HepG2 (cell line): ENCODE data around the gene TTC16. TPM values are rescaled to one million over a fixed set of nuclear protein-coding genes. Genes with fewer than 3 reads are reported as not detected.

ENCODE experiments used
- AKAP8 ChIP-seq: sonication (generic); formaldehyde crosslinking; IDR thresholded peaks from 2 replicates; pipeline ENCODE4 v1.5.1; 2020; ENCODE audit warnings: mild to moderate bottlenecking, missing genetic modification reagents
- ASH2L ChIP-seq: fragments of 300-600, 200-600 bp; sonication (generic); IDR thresholded peaks from 2 replicates; pipeline ENCODE4 v1.7.0; 2017; ENCODE audit warnings: low read depth, mild to moderate bottlenecking, moderate library complexity, mixed read lengths, low read length; ENCODE audit not compliant: insufficient read length
- BCL3 ChIP-seq: sonication (generic); formaldehyde crosslinking; IDR thresholded peaks from 2 replicates; pipeline ENCODE4 v1.5.1; 2020; ENCODE audit warnings: mild to moderate bottlenecking, missing genetic modification reagents, moderate library complexity
- DMTF1 ChIP-seq: sonication (generic); formaldehyde crosslinking; IDR thresholded peaks from 2 replicates; pipeline ENCODE4 v1.4.0; 2020; ENCODE audit warnings: mild to moderate bottlenecking, missing genetic modification reagents
- FOXP1 ChIP-seq, 2 experiments: fragments of 450-650 bp in 1 of 2; IDR thresholded peaks; 2 replicates each; pipeline ENCODE4 v1.6.1; 2017 to 2018; ENCODE audit warnings: antibody characterized with exemption in 1 of 2
- GRHL1 ChIP-seq: sonication (generic); formaldehyde crosslinking; conservative IDR thresholded peaks from 2 replicates; pipeline ENCODE4 v1.8.0; 2022; ENCODE audit warnings: missing genetic modification reagents
- HOXA3 ChIP-seq: sonication (generic); formaldehyde crosslinking; IDR thresholded peaks from 2 replicates; pipeline ENCODE4 v1.5.0; 2020; ENCODE audit warnings: missing genetic modification reagents
- KLF13 ChIP-seq: sonication (generic); formaldehyde crosslinking; IDR thresholded peaks from 2 replicates; pipeline ENCODE4 v1.4.0; 2020; ENCODE audit warnings: mild to moderate bottlenecking, missing genetic modification reagents
- KLF6 ChIP-seq: IDR thresholded peaks from 2 replicates; pipeline ENCODE4 v1.8.0; 2016; ENCODE audit warnings: missing biosample characterization, missing genetic modification reagents
- PHF21A ChIP-seq: sonication (generic); formaldehyde crosslinking; IDR thresholded peaks from 2 replicates; pipeline ENCODE4 v1.5.0; 2020; ENCODE audit warnings: mild to moderate bottlenecking, missing genetic modification reagents
- RBM39 ChIP-seq: fragments of 200-400 bp; formaldehyde crosslinking; IDR thresholded peaks from one replicate; pipeline ENCODE4 v1.6.1; 2018; ENCODE audit warnings: antibody characterized with exemption, mild to moderate bottlenecking, low read depth, low read length; ENCODE audit not compliant: poor library complexity, severe bottlenecking
- ZBTB2 ChIP-seq: sonication (generic); formaldehyde crosslinking; IDR thresholded peaks from 2 replicates; pipeline ENCODE4 v1.8.0; 2022; ENCODE audit warnings: low read depth, missing genetic modification reagents
- ZBTB3 ChIP-seq: sonication (generic); formaldehyde crosslinking; IDR thresholded peaks from 2 replicates; pipeline ENCODE4 v1.4.0; 2020; ENCODE audit warnings: low read depth, mild to moderate bottlenecking, moderate library complexity, missing genetic modification reagents, borderline replicate concordance
- ZNF24 ChIP-seq: fragments of 450-650 bp; IDR thresholded peaks from 2 replicates; pipeline ENCODE4 v1.6.1; 2017; ENCODE audit warnings: antibody characterized with exemption, mild to moderate bottlenecking
- ZNF326 ChIP-seq: sonication (generic); formaldehyde crosslinking; IDR thresholded peaks from 2 replicates; pipeline ENCODE4 v1.4.0; 2020; ENCODE audit warnings: missing genetic modification reagents, borderline replicate concordance
- ZNF512 ChIP-seq: sonication (generic); formaldehyde crosslinking; IDR thresholded peaks from 2 replicates; pipeline ENCODE4 v1.4.0; 2020; ENCODE audit warnings: mild to moderate bottlenecking, missing genetic modification reagents
- ZNF576 ChIP-seq: sonication (generic); formaldehyde crosslinking; IDR thresholded peaks from 2 replicates; pipeline ENCODE4 v1.4.0; 2020; ENCODE audit warnings: mild to moderate bottlenecking, missing genetic modification reagents
- ZNF766 ChIP-seq: sonication (generic); formaldehyde crosslinking; IDR thresholded peaks from 2 replicates; pipeline ENCODE4 v1.5.0; 2020; ENCODE audit warnings: missing genetic modification reagents, borderline replicate concordance
- polyA plus RNA-seq, 8 experiments: library from polyadenylated mRNA; depleted of rRNA in 3 of 8; stranded (reverse) in 7 of 8; unstranded in 1 of 8; fragments of >200 nt; fragmentation: Illumina TruSeq in 4 of 8; extraction: Trizol in 4 of 8; gene quantifications; 2 replicates each; pipeline versions ENCODE4 v1.2.1 to v1.2.3, GENCODE V29; 2011 to 2016; ENCODE audit warnings: low read depth in 4 of 8, missing spikeins in 1 of 8, mixed read lengths in 1 of 8; ENCODE audit not compliant: insufficient read depth in 1 of 8
- total RNA-seq, 5 experiments: library from RNA; depleted of rRNA; stranded (reverse); fragments of >200 nt; fragmentation: Illumina TruSeq; extraction: Trizol; gene quantifications; 2 replicates each; pipeline ENCODE4 v1.2.3, GENCODE V29; 2016; ENCODE audit warnings: low read depth in 1 of 5

The TTC16 gene
- total and polyA plus RNA-seq, 2 of the 13 experiments (the other 11 are each of a cell fraction or from before 2014, with no cell fraction given): not detected

- TF ChIP-seq ZBTB3 (CRISPR knock-in tag): peak; percentile 91; the same call in 1 of the 2 replicates
- no peak; the same call in 1 of the 2 replicates for TF ChIP-seq KLF6
- no peak for TF ChIP-seq FOXP1 (IDR thresholded peaks at IDR 0.05)
- no peak for TF ChIP-seq FOXP1 (CRISPR knock-in tag; IDR thresholded peaks at IDR 0.05)
- 0 out of 2 replicates have a peak, but pooled peaks have one; percentile 27 for TF ChIP-seq AKAP8
- TF ChIP-seq ZNF512 (CRISPR knock-in tag): no peak
- no peak for TF ChIP-seq ZNF24
- TF ChIP-seq ASH2L: peak; percentile 55
- TF ChIP-seq ZNF766 (CRISPR knock-in tag): peak; percentile 72; the same call in 1 of the 2 replicates
- peak; percentile 71; the same call in 1 of the 2 replicates for TF ChIP-seq PHF21A (CRISPR knock-in tag)
- no peak; the same call in 1 of the 2 replicates for TF ChIP-seq BCL3
- 0 out of 2 replicates have a peak, but pooled peaks have one; percentile 26 for TF ChIP-seq DMTF1 (CRISPR knock-in tag)
- TF ChIP-seq RBM39: peak; percentile 80
- TF ChIP-seq HOXA3 (CRISPR knock-in tag): peak; percentile 72; the same call in 1 of the 2 replicates
- no peak for TF ChIP-seq GRHL1 (CRISPR knock-in tag)
- TF ChIP-seq ZBTB2 (CRISPR knock-in tag): no peak
- TF ChIP-seq KLF13 (CRISPR knock-in tag): no peak; the same call in 1 of the 2 replicates
- TF ChIP-seq ZNF326 (CRISPR knock-in tag): no peak
- TF ChIP-seq ZNF576 (CRISPR knock-in tag): no peak
These were observed 19.1 kb downstream of the TTC16 start, which contains the start of gene TOR2A (continued) for GRCh38 chr9:127734747-127735529.
